B cell (primary cell): ENCODE results near the gene JARID2.

Source experiments
- EZH2 ChIP-seq: IDR thresholded peaks from 2 replicates; pipeline ENCODE4 v1.6.1; 2012; ENCODE audit warnings: borderline replicate concordance, low read depth, mild to moderate bottlenecking, moderate library complexity, low read length; ENCODE audit not compliant: insufficient read depth, poor library complexity, severe bottlenecking
- TF ChIP-seq, protein P1 (sequence below): fragments of 200-600 bp; IDR thresholded peaks from one replicate; pipeline ENCODE4 v1.8.0; 2022; ENCODE audit warnings: antibody characterized with exemption, mild to moderate bottlenecking

DNA sequence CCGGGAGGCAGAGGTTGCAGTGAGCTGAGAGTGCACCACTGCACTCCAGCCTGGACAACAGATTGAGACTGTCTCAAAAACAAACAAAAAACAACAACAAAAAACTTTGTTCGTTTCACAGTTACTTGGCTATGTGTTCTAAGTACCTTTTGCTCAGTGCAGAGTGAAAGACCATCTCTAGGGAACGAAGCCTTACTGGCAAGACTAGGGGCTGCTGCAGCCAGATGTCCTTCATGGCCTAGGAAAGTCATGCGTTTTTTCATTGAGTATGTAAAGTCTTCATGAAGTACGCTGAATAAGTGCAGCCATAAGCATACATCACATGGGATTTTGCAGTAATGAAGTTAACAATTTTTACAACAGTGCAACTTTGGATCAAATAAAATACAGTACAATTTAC lies 111.1 kb downstream of the JARID2 start:
- TF ChIP-seq, protein P1, sequence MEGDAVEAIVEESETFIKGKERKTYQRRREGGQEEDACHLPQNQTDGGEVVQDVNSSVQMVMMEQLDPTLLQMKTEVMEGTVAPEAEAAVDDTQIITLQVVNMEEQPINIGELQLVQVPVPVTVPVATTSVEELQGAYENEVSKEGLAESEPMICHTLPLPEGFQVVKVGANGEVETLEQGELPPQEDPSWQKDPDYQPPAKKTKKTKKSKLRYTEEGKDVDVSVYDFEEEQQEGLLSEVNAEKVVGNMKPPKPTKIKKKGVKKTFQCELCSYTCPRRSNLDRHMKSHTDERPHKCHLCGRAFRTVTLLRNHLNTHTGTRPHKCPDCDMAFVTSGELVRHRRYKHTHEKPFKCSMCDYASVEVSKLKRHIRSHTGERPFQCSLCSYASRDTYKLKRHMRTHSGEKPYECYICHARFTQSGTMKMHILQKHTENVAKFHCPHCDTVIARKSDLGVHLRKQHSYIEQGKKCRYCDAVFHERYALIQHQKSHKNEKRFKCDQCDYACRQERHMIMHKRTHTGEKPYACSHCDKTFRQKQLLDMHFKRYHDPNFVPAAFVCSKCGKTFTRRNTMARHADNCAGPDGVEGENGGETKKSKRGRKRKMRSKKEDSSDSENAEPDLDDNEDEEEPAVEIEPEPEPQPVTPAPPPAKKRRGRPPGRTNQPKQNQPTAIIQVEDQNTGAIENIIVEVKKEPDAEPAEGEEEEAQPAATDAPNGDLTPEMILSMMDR = no peak
- no peak for TF ChIP-seq EZH2
